HEK293 (cell line): ENCODE results near the gene FAM180A.

Experiments
- CTCF ChIA-PET: fragments of 350-600 bp; formaldehyde crosslinking; extraction: SDS; loops from one replicate; lab custom pipeline; 2021; ENCODE audit warnings: antibody characterized with exemption; lab: Yijun Ruan, JAX
- POLR2A ChIA-PET: fragments of 300-600 bp; formaldehyde crosslinking; extraction: SDS; loops from one replicate; lab custom pipeline; 2020; ENCODE audit warnings: antibody characterized with exemption, inconsistent platforms; lab: Yijun Ruan, JAX
- H3K27ac ChIP-seq: fragments of 200-500 bp; sonication (Bioruptor generic); 2 replicates; pipeline ENCODE4 v1.5.1; 2014; ENCODE audit warnings: low read depth, low read length, control low read depth, inconsistent platforms; ENCODE audit errors: extremely low read depth
- H3K36me3 ChIP-seq, 2 experiments: fragments of 200-500 bp in 1 of 2; sonication (Bioruptor generic) in 1 of 2; 1 replicate in 1 of 2; 2 replicates in 1 of 2; pipeline ENCODE4 v1.5.1; 2014 to 2017; ENCODE audit warnings: inconsistent platforms in 2 of 2, low read length in 2 of 2; ENCODE audit not compliant: control insufficient read depth in 2 of 2, insufficient read depth in 1 of 2
- H3K4me1 ChIP-seq: fragments of 200-500 bp; sonication (Bioruptor generic); 2 replicates; pipeline ENCODE4 v1.5.1; 2014; ENCODE audit warnings: mild to moderate bottlenecking, low read length, inconsistent platforms; ENCODE audit not compliant: control insufficient read depth, insufficient read depth
- H3K4me3 ChIP-seq: 2 replicates; pipeline ENCODE4 v1.5.1; 2011; ENCODE audit warnings: low read depth, mild to moderate bottlenecking, control low read depth, low read length, moderate library complexity
- H3K9me3 ChIP-seq: fragments of 200-500 bp; sonication (Bioruptor generic); 2 replicates; pipeline ENCODE4 v1.5.1; 2014; ENCODE audit warnings: low read depth, low read length, inconsistent platforms; ENCODE audit not compliant: control insufficient read depth, insufficient read depth
- ATF2 ChIP-seq: fragments of 450-650 bp; formaldehyde crosslinking; IDR thresholded peaks from 2 replicates; pipeline ENCODE4 v1.5.1; 2016; ENCODE audit warnings: missing biosample characterization, missing genetic modification characterization, low read depth
- HIC1 ChIP-seq: fragments of 450-650 bp; formaldehyde crosslinking; IDR thresholded peaks from 2 replicates; pipeline ENCODE4 v1.5.1; 2016; ENCODE audit warnings: missing biosample characterization, missing genetic modification characterization
- HOXA7 ChIP-seq: sonication (generic); formaldehyde crosslinking; IDR thresholded peaks from 2 replicates; pipeline ENCODE4 v1.8.1; 2022; ENCODE audit warnings: missing genetic modification reagents, borderline replicate concordance
- HOXD13 ChIP-seq: sonication (generic); formaldehyde crosslinking; IDR thresholded peaks from 2 replicates; pipeline ENCODE4 v1.8.0; 2022; ENCODE audit warnings: missing genetic modification reagents, borderline replicate concordance
- KLF17 ChIP-seq: fragments of 450-650 bp; formaldehyde crosslinking; IDR thresholded peaks from 2 replicates; pipeline ENCODE4 v1.5.1; 2016; ENCODE audit warnings: missing biosample characterization, missing genetic modification characterization
- MZF1 ChIP-seq: fragments of 450-650 bp; formaldehyde crosslinking; IDR thresholded peaks from 2 replicates; pipeline ENCODE4 v1.5.1; 2017; ENCODE audit warnings: missing biosample characterization, missing genetic modification characterization, borderline replicate concordance
- OSR2 ChIP-seq: fragments of 450-650 bp; formaldehyde crosslinking; IDR thresholded peaks from 2 replicates; pipeline ENCODE4 v1.5.1; 2016; ENCODE audit warnings: missing biosample characterization, missing genetic modification characterization
- ZBTB1 ChIP-seq: fragments of 450-650 bp; formaldehyde crosslinking; IDR thresholded peaks from 2 replicates; pipeline ENCODE4 v1.5.1; 2016; ENCODE audit warnings: missing biosample characterization, missing genetic modification characterization
- ZFP3 ChIP-seq: fragments of 450-650 bp; formaldehyde crosslinking; IDR thresholded peaks from 2 replicates; pipeline ENCODE4 v1.5.1; 2016; ENCODE audit warnings: low read depth, missing biosample characterization, missing genetic modification characterization
- ZFP41 ChIP-seq: fragments of 450-650 bp; formaldehyde crosslinking; IDR thresholded peaks from 2 replicates; pipeline ENCODE4 v1.5.1; 2016; ENCODE audit warnings: missing biosample characterization, missing genetic modification characterization, borderline replicate concordance
- ZNF140 ChIP-seq: fragments of 450-650 bp; formaldehyde crosslinking; IDR thresholded peaks from 2 replicates; pipeline ENCODE4 v1.5.1; 2016; ENCODE audit warnings: missing biosample characterization, missing genetic modification characterization
- ZNF174 ChIP-seq: fragments of 450-650 bp; formaldehyde crosslinking; IDR thresholded peaks from 2 replicates; pipeline ENCODE4 v1.5.0; 2017; ENCODE audit warnings: missing biosample characterization, mild to moderate bottlenecking, missing genetic modification characterization
- ZNF19 ChIP-seq: fragments of 450-650 bp; formaldehyde crosslinking; IDR thresholded peaks from 2 replicates; pipeline ENCODE4; 2016; ENCODE audit warnings: missing biosample characterization, missing genetic modification characterization, low read depth
- ZNF23 ChIP-seq: fragments of 450-650 bp; formaldehyde crosslinking; IDR thresholded peaks from 2 replicates; pipeline ENCODE4 v1.5.1; 2016; ENCODE audit warnings: missing biosample characterization, missing genetic modification characterization, borderline replicate concordance
- ZNF274 ChIP-seq, 2 experiments: fragments of 200-500 bp in 1 of 2; fragments of 450-650 bp in 1 of 2; sonication (Bioruptor generic) in 1 of 2; formaldehyde crosslinking in 1 of 2; IDR thresholded peaks; 2 replicates each; pipeline versions ENCODE4 v1.5.1 to v1.6.1; 2014 to 2016; ENCODE audit warnings: borderline replicate concordance in 1 of 2, inconsistent platforms in 1 of 2, low read length in 1 of 2, missing biosample characterization in 1 of 2, missing genetic modification characterization in 1 of 2
- ZNF280D ChIP-seq: fragments of 450-650 bp; formaldehyde crosslinking; IDR thresholded peaks from 2 replicates; pipeline ENCODE4 v1.5.1; 2016; ENCODE audit warnings: missing biosample characterization, missing genetic modification characterization
- ZNF354C ChIP-seq: fragments of 450-650 bp; formaldehyde crosslinking; IDR thresholded peaks from 2 replicates; pipeline ENCODE4 v1.5.1; 2016; ENCODE audit warnings: missing biosample characterization, missing genetic modification characterization, low read depth, borderline replicate concordance
- ZNF391 ChIP-seq: fragments of 450-650 bp; formaldehyde crosslinking; IDR thresholded peaks from 2 replicates; pipeline ENCODE4 v1.5.1; 2016; ENCODE audit warnings: low read depth, missing biosample characterization, missing genetic modification characterization, borderline replicate concordance
- ZNF548 ChIP-seq: fragments of 450-650 bp; formaldehyde crosslinking; IDR thresholded peaks from 2 replicates; pipeline ENCODE4 v1.5.1; 2016; ENCODE audit warnings: missing biosample characterization, missing genetic modification characterization
- ZNF629 ChIP-seq: fragments of 450-650 bp; formaldehyde crosslinking; IDR thresholded peaks from 2 replicates; pipeline ENCODE4 v1.5.1; 2017; ENCODE audit warnings: missing biosample characterization, missing genetic modification characterization
- ZSCAN4 ChIP-seq: fragments of 450-650 bp; formaldehyde crosslinking; IDR thresholded peaks from 2 replicates; pipeline ENCODE4 v1.5.1; 2017; ENCODE audit warnings: missing biosample characterization, missing genetic modification characterization

Gene FAM180A

GRCh38 chr7:135798095-135798494, 49.5 kb upstream of the FAM180A start (continued):
- TF ChIP-seq KLF17 (tag by site-specific recombination), result no peak
- no peak for TF ChIP-seq HIC1

GRCh38 chr7:135795846-135796570, 47.4 kb upstream of the FAM180A start:
- Histone ChIP-seq H3K4me3 (no peak overlapping the region), H3K9me3 (no peaks in the 10 kb centered on the region), H3K4me1 (no peaks in the 10 kb centered on the region), H3K27ac (no peak overlapping the region)
- CTCF ChIA-PET, result interaction anchor here (1.0 to 1.1 kb wide), 2 partner anchors 126 to 214 kb away, joined by 3 to 4 read pairs; no protein-coding TSS in a partner anchor
- no peak for TF ChIP-seq ZNF19 (tag by site-specific recombination)
- no peak for TF ChIP-seq ZSCAN4 (tag by site-specific recombination)
- no peak for TF ChIP-seq ZNF548
- TF ChIP-seq, all 188 proteins: peak for 0
- POLR2A ChIA-PET, result no interaction called here
- no peaks in the 10 kb centered on the region for H3K36me3 ChIP-seq

GRCh38 chr7:135793841-135794240, 45.2 kb upstream of the FAM180A start:
- H3K9me3 ChIP-seq, result no peaks in the 10 kb centered on the region
- no peaks in the 10 kb centered on the region for H3K4me1 ChIP-seq
- CTCF ChIA-PET, result interaction anchor here (1.1 to 1.7 kb wide), 3 partner anchors 13 to 216 kb away, joined by 3 to 4 read pairs (median 4); no protein-coding TSS in a partner anchor
- H3K36me3 ChIP-seq, result no peaks in the 10 kb centered on the region
- H3K4me3 ChIP-seq, result no peak overlapping the region
- H3K27ac ChIP-seq, result no peak overlapping the region
- POLR2A ChIA-PET, result no interaction called here
- TF ChIP-seq MZF1 (tag by site-specific recombination) (no peak), ZFP41 (tag by site-specific recombination) (no peak), ZNF274 (IDR thresholded peaks at IDR 0.05; ENCODE audit: low read length) (no peak), ZNF274 (tag by site-specific recombination; IDR thresholded peaks at IDR 0.05; ENCODE audit: borderline replicate concordance) (no peak), ZNF174 (tag by site-specific recombination) (no peak), ZFP3 (tag by site-specific recombination) (no peak), ZNF280D (tag by site-specific recombination) (no peak), ZBTB1 (no peak), ZNF23 (no peak), OSR2 (tag by site-specific recombination) (no peak), HOXD13 (CRISPR knock-in tag) (no peak), HOXA7 (CRISPR knock-in tag) (no peak), ZNF140 (tag by site-specific recombination) (no peak), ZNF391 (tag by site-specific recombination) (no peak), ZNF629 (no peak), ATF2 (tag by site-specific recombination) (no peak), ZNF354C (tag by site-specific recombination) (no peak)
